HepG2 (cell line): Measurements from ENCODE around the gene PXYLP1. TPM values are rescaled to one million over a fixed set of nuclear protein-coding genes. Genes with fewer than 3 reads are reported as not detected.

Source experiments
- ATF7-NPFF ChIP-seq: sonication (generic); formaldehyde crosslinking; IDR thresholded peaks from 2 replicates; pipeline ENCODE4 v1.8.1; 2023; ENCODE audit warnings: mild to moderate bottlenecking, low read depth, missing genetic modification reagents, moderate library complexity
- ATRX ChIP-seq: sonication (generic); formaldehyde crosslinking; IDR thresholded peaks from 2 replicates; pipeline ENCODE4 v1.4.0; 2020; ENCODE audit warnings: missing genetic modification reagents, borderline replicate concordance
- E2F2 ChIP-seq: sonication (generic); formaldehyde crosslinking; IDR thresholded peaks from 2 replicates; pipeline ENCODE4 v1.4.0; 2020; ENCODE audit warnings: missing genetic modification reagents, borderline replicate concordance
- FOXA1 ChIP-seq, 2 experiments: fragments of 450-650 bp in 1 of 2; sonication (generic) in 1 of 2; formaldehyde crosslinking in 1 of 2; IDR thresholded peaks; 2 replicates each; pipeline versions ENCODE4 v1.4.0 to v1.6.1; 2016 to 2020; ENCODE audit warnings: missing genetic modification reagents in 1 of 2
- HNRNPK ChIP-seq: fragments of 200-400 bp; formaldehyde crosslinking; IDR thresholded peaks from 2 replicates; pipeline ENCODE4 v1.6.1; 2018; ENCODE audit warnings: low read length, low read depth, moderate library complexity, mild to moderate bottlenecking; ENCODE audit not compliant: poor library complexity, severe bottlenecking
- HNRNPLL ChIP-seq: fragments of 200-400 bp; formaldehyde crosslinking; IDR thresholded peaks from 2 replicates; pipeline ENCODE4 v1.6.1; 2017; ENCODE audit warnings: mild to moderate bottlenecking, low read depth, low read length; ENCODE audit not compliant: poor library complexity, severe bottlenecking
- NCOA1 ChIP-seq: sonication (generic); formaldehyde crosslinking; IDR thresholded peaks from 2 replicates; pipeline ENCODE4 v1.9.0; 2021; ENCODE audit warnings: missing genetic modification reagents
- NR3C1 ChIP-seq: sonication (generic); formaldehyde crosslinking; IDR thresholded peaks from 2 replicates; pipeline ENCODE4 v1.4.0; 2020; ENCODE audit warnings: missing genetic modification reagents
- ONECUT2 ChIP-seq: sonication (generic); formaldehyde crosslinking; IDR thresholded peaks from 2 replicates; pipeline ENCODE4 v1.4.0; 2020; ENCODE audit warnings: missing genetic modification reagents
- PLSCR1 ChIP-seq: sonication (generic); formaldehyde crosslinking; IDR thresholded peaks from 2 replicates; pipeline ENCODE4 v1.5.0; 2020; ENCODE audit warnings: missing genetic modification reagents, mild to moderate bottlenecking, borderline replicate concordance
- RFXAP ChIP-seq: sonication (generic); formaldehyde crosslinking; IDR thresholded peaks from 2 replicates; pipeline ENCODE4 v1.4.0; 2020; ENCODE audit warnings: missing genetic modification reagents, borderline replicate concordance
- SP5 ChIP-seq: IDR thresholded peaks from 2 replicates; pipeline ENCODE4 v1.6.1; 2016; ENCODE audit warnings: low read depth, borderline replicate concordance
- SSRP1 ChIP-seq: IDR thresholded peaks from 2 replicates; pipeline ENCODE4 v1.6.1; 2016; ENCODE audit warnings: control low read depth
- TFDP2 ChIP-seq: sonication (generic); formaldehyde crosslinking; IDR thresholded peaks from 2 replicates; pipeline ENCODE4 v1.4.0; 2020; ENCODE audit warnings: missing genetic modification reagents
- TOPORS ChIP-seq: sonication (generic); formaldehyde crosslinking; IDR thresholded peaks from 2 replicates; pipeline ENCODE4 v1.8.0; 2023; ENCODE audit warnings: mild to moderate bottlenecking, missing genetic modification reagents
- XBP1 ChIP-seq: sonication (generic); formaldehyde crosslinking; IDR thresholded peaks from 2 replicates; pipeline ENCODE4 v1.5.0; 2020; ENCODE audit warnings: missing genetic modification reagents
- ZBTB14 ChIP-seq: sonication (generic); formaldehyde crosslinking; IDR thresholded peaks from 2 replicates; pipeline ENCODE4 v1.4.0; 2020; ENCODE audit warnings: missing genetic modification reagents
- ZNF232 ChIP-seq: sonication (generic); formaldehyde crosslinking; IDR thresholded peaks from 2 replicates; pipeline ENCODE4 v1.4.0; 2020; ENCODE audit warnings: missing genetic modification reagents, borderline replicate concordance
- ZNF510 ChIP-seq: sonication (generic); formaldehyde crosslinking; IDR thresholded peaks from 2 replicates; pipeline ENCODE4 v1.4.0; 2020; ENCODE audit warnings: low read depth, mild to moderate bottlenecking, missing genetic modification reagents
- ZNF660 ChIP-seq: sonication (generic); formaldehyde crosslinking; IDR thresholded peaks from 2 replicates; pipeline ENCODE4 v1.5.1; 2020; ENCODE audit warnings: mild to moderate bottlenecking, low read depth, missing genetic modification reagents, borderline replicate concordance
- ZNF691 ChIP-seq: sonication (generic); formaldehyde crosslinking; IDR thresholded peaks from 2 replicates; pipeline ENCODE4 v1.4.0; 2020; ENCODE audit warnings: missing genetic modification reagents, low read depth, mild to moderate bottlenecking, borderline replicate concordance
- ZNF878 ChIP-seq: sonication (generic); formaldehyde crosslinking; IDR thresholded peaks from 2 replicates; pipeline ENCODE4 v1.8.1; 2023; ENCODE audit warnings: mild to moderate bottlenecking, missing genetic modification reagents, moderate library complexity
- ZSCAN12 ChIP-seq: sonication (generic); formaldehyde crosslinking; IDR thresholded peaks from 2 replicates; pipeline ENCODE4 v1.9.0; 2021; ENCODE audit warnings: mild to moderate bottlenecking, missing genetic modification reagents
- ZSCAN29 ChIP-seq: sonication (generic); formaldehyde crosslinking; conservative IDR thresholded peaks from 2 replicates; pipeline ENCODE4 v1.4.0; 2020; ENCODE audit warnings: mild to moderate bottlenecking, missing genetic modification reagents
- polyA plus RNA-seq, 8 experiments: library from polyadenylated mRNA; depleted of rRNA in 3 of 8; stranded (reverse) in 7 of 8; unstranded in 1 of 8; fragments of >200 nt; fragmentation: Illumina TruSeq in 4 of 8; extraction: Trizol in 4 of 8; gene quantifications; 2 replicates each; pipeline versions ENCODE4 v1.2.1 to v1.2.3, GENCODE V29; 2011 to 2016; ENCODE audit warnings: low read depth in 4 of 8, missing spikeins in 1 of 8, mixed read lengths in 1 of 8; ENCODE audit not compliant: insufficient read depth in 1 of 8
- total RNA-seq, 5 experiments: library from RNA; depleted of rRNA; stranded (reverse); fragments of >200 nt; fragmentation: Illumina TruSeq; extraction: Trizol; gene quantifications; 2 replicates each; pipeline ENCODE4 v1.2.3, GENCODE V29; 2016; ENCODE audit warnings: low read depth in 1 of 5

Gene PXYLP1
- total and polyA plus RNA-seq, 2 of the 13 experiments (the other 11 are each of a cell fraction or from before 2014, with no cell fraction given), result 4.9 to 8.1 TPM

- TF ChIP-seq ZBTB14 (CRISPR knock-in tag) (peak; percentile 41; the same call in 1 of the 2 replicates), FOXA1 (IDR thresholded peaks at IDR 0.05) (no peak), FOXA1 (CRISPR knock-in tag; IDR thresholded peaks at IDR 0.05) (peak; percentile 13; the same call in 1 of the 2 replicates), ZNF660 (CRISPR knock-in tag) (no peak), RFXAP (peak; percentile 87), NR3C1 (CRISPR knock-in tag) (no peak), ZNF878 (CRISPR knock-in tag) (peak; percentile 81; the same call in 1 of the 2 replicates), TOPORS (CRISPR knock-in tag) (peak; percentile 41; the same call in 1 of the 2 replicates), TFDP2 (peak; percentile 94), ATRX (no peak), ZNF691 (no peak; the same call in 1 of the 2 replicates), NCOA1 (CRISPR knock-in tag) (peak; percentile 76; the same call in 1 of the 2 replicates), SP5 (CRISPR knock-in tag) (peak; percentile 66; the same call in 1 of the 2 replicates), HNRNPLL (peak; percentile 65), E2F2 (CRISPR knock-in tag) (peak; percentile 57; the same call in 1 of the 2 replicates), PLSCR1 (no peak), ZSCAN29 (CRISPR knock-in tag) (peak; percentile 82), ATF7-NPFF (CRISPR knock-in tag) (peak; percentile 62; the same call in 1 of the 2 replicates), ZNF510 (peak; percentile 86), SSRP1 (CRISPR knock-in tag) (no peak), XBP1 (CRISPR knock-in tag) (peak; percentile 46; the same call in 1 of the 2 replicates), ZSCAN12 (no peak), ONECUT2 (CRISPR knock-in tag) (no peak), ZNF232 (CRISPR knock-in tag) (peak; percentile 71; the same call in 1 of the 2 replicates), HNRNPK (no peak)
Observed at GRCh38 chr3:141311496-141312353, 80.1 kb downstream of the PXYLP1 start (continued).
